ENCODE measurements around the gene QRICH1. TPM values are rescaled to one million over a fixed set of nuclear protein-coding genes. Genes with fewer than 3 reads are reported as not detected.

QRICH1 gene
- total and polyA plus RNA-seq, 2 of the 13 experiments (the other 11 are each of a cell fraction or from before 2014, with no cell fraction given) = 52.6 to 102 TPM

- TF ChIP-seq DZIP1 (CRISPR knock-in tag; IDR thresholded peaks at IDR 0.05) (no peak; the same call in 1 of the 2 replicates), NRL (CRISPR knock-in tag; IDR thresholded peaks at IDR 0.05; ENCODE audit: borderline replicate concordance) (peak; percentile 80), POLR2A (IDR thresholded peaks at IDR 0.05; ENCODE audit: insufficient read depth in 1 of 2, low read depth in 2 of 2, low read length in 2 of 2) (peak; percentile 67 to 86; a peak in 3 of 4 replicates), MNT (IDR thresholded peaks at IDR 0.05) (peak; percentile 78), SNAPC5 (CRISPR knock-in tag; IDR thresholded peaks at IDR 0.05; ENCODE audit: borderline replicate concordance) (no peak; the same call in 1 of the 2 replicates), THAP8 (CRISPR knock-in tag; IDR thresholded peaks at IDR 0.05; ENCODE audit: borderline replicate concordance) (no peak), ZNF282 (IDR thresholded peaks at IDR 0.05; ENCODE audit: partially characterized antibody) (peak; percentile 97), ZNF709 (CRISPR knock-in tag; IDR thresholded peaks at IDR 0.05) (peak; percentile 81; the same call in 1 of the 2 replicates), ZNF577 (CRISPR knock-in tag; IDR thresholded peaks at IDR 0.05; ENCODE audit: borderline replicate concordance, low read depth) (no peak)
Observed at GRCh38 chr3:49093853-49094767, at the start of gene QRICH1 (continued).

All from HepG2 (cell line).